ENCODE data around the gene IZUMO1R. TPM values are rescaled to one million over a fixed set of nuclear protein-coding genes. Genes with fewer than 3 reads are reported as not detected.
A peak's percentile ranks its signal among the peaks of the same experiment; 100 is the strongest.

The IZUMO1R gene
- not detected for total RNA-seq
- polyA plus RNA-seq, result not detected
- long read RNA-seq, donor 1, result 0 reads
- long read RNA-seq, donor 2, result 0 reads
- long read RNA-seq, donor 3, result 0 reads
- long read RNA-seq, donor 4, result 0 reads
- long read RNA-seq, donor 5, result 0 reads
- long read RNA-seq, donor 6, result 0 reads
- long read RNA-seq, donor 7, result 0 reads
- long read RNA-seq, donor 8, result 0 reads
- long read RNA-seq, donor 9, result 0 reads
- long read RNA-seq, donor 10, result 0 reads

DNA sequence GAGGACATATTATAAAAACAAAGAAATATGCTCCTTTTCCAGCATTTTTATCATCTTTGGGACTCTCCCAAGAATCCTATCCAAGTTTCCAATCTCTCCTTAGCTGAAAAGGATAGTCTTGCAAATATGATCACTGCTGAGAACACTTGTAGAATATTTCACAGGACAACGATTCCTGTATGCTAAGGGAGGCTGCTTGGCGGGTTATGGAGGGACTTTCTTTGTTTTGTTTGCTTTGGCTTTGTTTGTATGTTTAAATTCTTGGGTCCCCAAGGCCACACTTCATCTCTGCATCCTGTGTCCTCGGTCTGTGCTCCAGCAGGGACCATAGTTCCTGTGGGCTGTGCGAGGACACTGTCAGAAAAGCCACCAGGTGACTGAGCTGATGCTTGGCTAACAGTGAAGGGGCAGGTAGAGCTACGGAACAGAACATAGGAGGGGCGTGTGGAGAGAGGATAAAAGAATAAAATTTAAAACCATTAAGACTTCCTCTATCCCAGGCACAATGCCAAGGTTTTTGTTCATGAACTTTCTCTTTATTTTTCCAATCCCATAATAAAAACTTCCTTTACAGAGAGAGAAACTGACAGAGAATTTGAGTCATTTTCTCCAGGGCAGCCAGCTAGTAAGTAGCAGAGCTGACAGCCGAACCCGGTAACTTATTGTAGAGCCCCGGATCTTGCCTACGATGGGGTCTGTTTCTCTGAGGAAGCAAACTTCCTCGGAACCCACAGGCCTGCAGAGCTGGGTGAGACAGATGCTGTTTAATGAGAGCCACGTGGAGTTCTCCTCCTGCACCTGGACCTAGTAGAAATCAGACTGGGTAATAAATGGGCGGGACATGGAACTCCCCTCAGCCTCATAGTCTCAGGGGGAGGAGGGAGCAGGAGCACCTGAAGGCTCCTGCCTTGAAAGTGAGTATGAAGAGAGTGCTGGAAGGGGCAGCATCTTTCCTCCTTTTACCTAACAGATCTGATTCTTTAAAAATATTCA is at the start of gene IZUMO1R:
IZUMO1R (plus strand) TSS at position 615 of the 993 bp plus-strand sequence. CDS start 1,057 bp downstream, outside the sequence.
- WGBS, 5 donors, result 27 to 35% (median 32%) methylated on average over 13 of the region's 13 CpGs
- Histone ChIP-seq H3K9me3 (no peaks in the 10 kb centered on the region), H3K4me1 (peaks cover 0 to 8% (median 4%) of the 10 kb centered on the region in 4 donors), H3K36me3 (no peaks in the 10 kb centered on the region), H3K27ac (no peak within 1 kb of the TSS), H3K27me3 (no peaks in the 10 kb centered on the region), H3K4me3 (no peak within 1 kb of the TSS)
- intact Hi-C loops (cut with DNase I; ENCODE audit: low total_unique reads), result no loop called here
- DNase-seq, result peak in 1 of 2 donors; percentile 50
- TF ChIP-seq POLR2AphosphoS5 (IDR thresholded peaks at IDR 0.05), result no peak
- TF ChIP-seq EP300 (IDR thresholded peaks at IDR 0.05), result no peak
- no peak for TF ChIP-seq CTCF (IDR thresholded peaks at IDR 0.05)
- TF ChIP-seq POLR2A (IDR thresholded peaks at IDR 0.05), result no peak

DNA sequence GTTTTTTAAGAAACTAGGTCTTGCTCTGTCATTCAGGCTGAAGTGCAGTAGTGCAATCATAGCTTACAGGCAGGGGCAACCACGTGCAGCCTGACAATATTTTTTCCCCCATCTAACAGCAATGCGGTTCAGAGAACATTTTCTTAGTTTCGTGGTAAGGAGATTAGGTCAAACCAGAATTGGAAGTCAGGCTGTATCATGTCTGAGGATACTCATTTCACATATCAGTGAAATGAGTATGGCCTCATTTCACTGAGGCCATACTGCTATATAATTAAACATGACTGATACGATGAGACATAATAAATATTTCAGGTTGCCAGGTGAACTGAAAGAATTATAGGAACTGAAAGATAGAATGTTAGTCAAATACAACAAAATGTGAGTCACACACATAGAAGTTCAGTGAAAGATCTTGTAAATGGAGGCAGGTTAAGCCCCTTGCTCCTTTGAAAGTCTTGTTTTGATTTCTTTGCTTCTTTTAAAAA is 32.5 kb upstream of the IZUMO1R start:
- Histone ChIP-seq H3K27me3 (no peaks in the 10 kb centered on the region), H3K4me3 (no peak overlapping the region), H3K4me1 (no peaks in the 10 kb centered on the region), H3K27ac (no peak overlapping the region), H3K36me3 (no peaks in the 10 kb centered on the region), H3K9me3 (peaks cover 0 to 4% (median 0%) of the 10 kb centered on the region in 4 donors)
- TF ChIP-seq EP300 (IDR thresholded peaks at IDR 0.05) (no peak), POLR2A (IDR thresholded peaks at IDR 0.05) (no peak), CTCF (IDR thresholded peaks at IDR 0.05) (no peak), POLR2AphosphoS5 (IDR thresholded peaks at IDR 0.05) (no peak)
- 56 to 80% (median 61%) methylated on average over 4 of the region's 4 CpGs for WGBS, 5 donors
- intact Hi-C loops (cut with DNase I; ENCODE audit: low total_unique reads), result no loop called here
- no peak for DNase-seq

- peaks cover 0 to 4% (median 0%) of the 10 kb centered on the region in 4 donors for H3K9me3 ChIP-seq
- H3K27me3 ChIP-seq, result no peaks in the 10 kb centered on the region
- H3K4me3 ChIP-seq, result no peak overlapping the region
- no peak overlapping the region for H3K27ac ChIP-seq
- no peak for DNase-seq
- TF ChIP-seq POLR2AphosphoS5 (IDR thresholded peaks at IDR 0.05), result no peak
- TF ChIP-seq EP300 (IDR thresholded peaks at IDR 0.05), result no peak
- no peak for TF ChIP-seq POLR2A (IDR thresholded peaks at IDR 0.05)
- TF ChIP-seq CTCF (IDR thresholded peaks at IDR 0.05), result no peak
- intact Hi-C loops (cut with DNase I; ENCODE audit: low total_unique reads), result no loop called here
- H3K36me3 ChIP-seq, result no peaks in the 10 kb centered on the region
- H3K4me1 ChIP-seq, result no peaks in the 10 kb centered on the region
- 49 to 63% (median 50%) methylated on average over 6 of the region's 6 CpGs for WGBS, 5 donors
These were observed 31.6 kb upstream of the IZUMO1R start for GRCh38 chr11:94272738-94273313.

DNA sequence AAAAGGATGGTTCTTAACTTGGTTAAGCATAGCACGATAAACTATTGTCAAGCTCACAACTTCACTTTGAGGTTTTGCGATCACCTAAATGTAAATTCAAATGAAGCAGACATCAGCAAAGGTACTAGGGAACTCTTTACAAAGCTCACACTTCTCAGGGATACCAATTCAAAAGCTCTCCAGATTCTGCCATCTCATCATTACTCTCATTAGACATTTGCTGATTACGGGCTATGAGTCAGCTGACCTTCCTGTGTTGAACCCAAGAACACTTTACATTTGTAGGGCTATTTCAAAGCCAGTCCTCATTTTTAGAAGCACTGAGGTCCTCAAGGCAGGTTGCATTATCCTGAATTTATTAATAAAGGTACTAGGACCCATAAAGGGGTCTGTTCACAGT is 28.4 kb upstream of the IZUMO1R start:
- Histone ChIP-seq H3K9me3 (no peaks in the 10 kb centered on the region), H3K4me1 (no peaks in the 10 kb centered on the region), H3K27ac (no peak overlapping the region), H3K27me3 (no peaks in the 10 kb centered on the region), H3K4me3 (no peak overlapping the region), H3K36me3 (no peaks in the 10 kb centered on the region)
- intact Hi-C loops (cut with DNase I; ENCODE audit: low total_unique reads), result no loop called here
- WGBS, 5 donors, result 89 to 96% (median 91%) methylated on average over 3 of the region's 3 CpGs
- no peak for TF ChIP-seq POLR2A (IDR thresholded peaks at IDR 0.05)
- TF ChIP-seq CTCF (IDR thresholded peaks at IDR 0.05), result no peak
- TF ChIP-seq POLR2AphosphoS5 (IDR thresholded peaks at IDR 0.05), result no peak
- no peak for TF ChIP-seq EP300 (IDR thresholded peaks at IDR 0.05)
- no peak for DNase-seq
